Astrocyte (in vitro differentiated cells and primary cell): ENCODE data around the gene BANF2. TPM values are rescaled to one million over a fixed set of nuclear protein-coding genes. Genes with fewer than 3 reads are reported as not detected.

Experiments
- DNase-seq: peaks from one replicate; pipeline ENCODE4 v3.0.0-alpha.2; 2010; ENCODE audit warnings: low read depth
- FAIRE-seq: peaks from 2 replicates; lab custom pipeline; 2011; peaks lifted over from hg19 to GRCh38; lab: Jason Lieb, UNC
- H2AFZ ChIP-seq: 2 replicates; pipeline ENCODE4 v1.6.0; 2012; ENCODE audit warnings: low read depth, low read length, inconsistent platforms
- H3K27ac ChIP-seq: 2 replicates; pipeline ENCODE4 v1.5.1; 2011; ENCODE audit warnings: low read depth, low read length, inconsistent platforms
- H3K27me3 ChIP-seq: 2 replicates; pipeline ENCODE4 v1.6.0; 2011; ENCODE audit warnings: low read length, inconsistent platforms; ENCODE audit not compliant: insufficient read depth
- H3K36me3 ChIP-seq: 2 replicates; pipeline ENCODE4 v1.5.1; 2011; ENCODE audit warnings: low read length, inconsistent platforms; ENCODE audit not compliant: insufficient read depth
- H3K4me1 ChIP-seq: 2 replicates; pipeline ENCODE4 v1.5.1; 2011; ENCODE audit warnings: low read length, inconsistent platforms; ENCODE audit not compliant: insufficient read depth
- H3K4me2 ChIP-seq: 2 replicates; pipeline ENCODE4 v1.6.0; 2012; ENCODE audit warnings: low read length, inconsistent platforms
- H3K4me3 ChIP-seq: 2 replicates; pipeline ENCODE4 v1.5.1; 2011; ENCODE audit warnings: low read depth, mild to moderate bottlenecking, low read length, inconsistent platforms; ENCODE audit not compliant: insufficient read depth
- H3K79me2 ChIP-seq: 2 replicates; pipeline ENCODE4 v1.6.0; 2012; ENCODE audit warnings: mild to moderate bottlenecking, low read length, inconsistent platforms; ENCODE audit not compliant: insufficient read depth
- H3K9ac ChIP-seq: 2 replicates; pipeline ENCODE4 v1.6.0; 2012; ENCODE audit warnings: mild to moderate bottlenecking, low read length, inconsistent platforms
- H3K9me3 ChIP-seq: 2 replicates; pipeline ENCODE4 v1.5.1; 2012; ENCODE audit warnings: low read depth, mild to moderate bottlenecking, low read length, inconsistent platforms; ENCODE audit not compliant: insufficient read depth
- H4K20me1 ChIP-seq: 2 replicates; pipeline ENCODE4 v1.6.0; 2012; ENCODE audit warnings: low read length, inconsistent platforms; ENCODE audit not compliant: insufficient read depth
- H3K27ac Mint-ChIP-seq: one replicate; pipeline ENCODE4 v1.8.0; 2021; ENCODE audit warnings: mild to moderate bottlenecking, mixed read lengths; ENCODE audit not compliant: unreplicated experiment
- H3K27me3 Mint-ChIP-seq: one replicate; pipeline ENCODE4 v1.8.0; 2021; ENCODE audit warnings: low read depth, mixed read lengths; ENCODE audit not compliant: unreplicated experiment
- H3K36me3 Mint-ChIP-seq: one replicate; pipeline ENCODE4 v1.8.0; 2021; ENCODE audit warnings: low read depth, mixed read lengths; ENCODE audit not compliant: unreplicated experiment
- H3K4me1 Mint-ChIP-seq: one replicate; pipeline ENCODE4 v1.8.0; 2021; ENCODE audit warnings: low read depth, mixed read lengths; ENCODE audit not compliant: unreplicated experiment
- H3K4me3 Mint-ChIP-seq: one replicate; pipeline ENCODE4 v1.8.0; 2021; ENCODE audit warnings: mild to moderate bottlenecking, moderate library complexity, mixed read lengths; ENCODE audit not compliant: unreplicated experiment
- H3K9me3 Mint-ChIP-seq: one replicate; pipeline ENCODE4 v1.8.0; 2021; ENCODE audit warnings: mild to moderate bottlenecking, mixed read lengths; ENCODE audit not compliant: unreplicated experiment
- CTCF ChIP-seq: IDR thresholded peaks from 2 replicates; pipeline ENCODE4 v1.5.1; 2011; ENCODE audit warnings: low read depth, mild to moderate bottlenecking, inconsistent platforms, low read length, moderate library complexity; ENCODE audit not compliant: insufficient read depth
- EZH2 ChIP-seq: IDR thresholded peaks from 2 replicates; pipeline ENCODE4 v1.6.1; 2012; ENCODE audit warnings: mild to moderate bottlenecking, low read length, inconsistent platforms; ENCODE audit not compliant: insufficient read depth
- total RNA-seq: library from RNA; stranded (reverse); gene quantifications from 2 replicates; pipeline ENCODE4 v1.2.1, GENCODE V29; 2021

The BANF2 gene
- total RNA-seq, 1 donor from 2014 or later, result not detected

DNA sequence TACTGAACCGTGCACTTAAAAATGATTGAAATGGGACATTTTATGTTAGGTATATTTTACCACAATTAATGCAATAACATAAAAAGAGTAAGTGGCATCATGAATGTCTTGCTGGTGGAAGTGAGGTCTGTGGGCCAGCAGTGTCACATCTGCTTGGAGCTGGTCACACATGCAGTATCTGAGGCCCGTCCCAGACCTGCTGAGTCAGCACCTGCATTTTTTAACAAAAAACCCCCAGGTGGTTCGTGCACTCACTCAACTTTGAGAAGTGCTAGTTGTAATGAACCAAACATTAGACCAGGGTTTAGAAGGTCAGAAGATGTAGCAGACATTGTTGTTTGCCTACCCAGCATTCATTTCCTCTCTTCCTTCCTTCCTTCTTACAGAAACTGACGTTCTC lies 21.0 kb downstream of the BANF2 start:
- Mint-ChIP-seq H3K36me3 (no peaks in the 10 kb centered on the region), H3K4me1 (no peaks in the 10 kb centered on the region), H3K9me3 (peaks cover 4% of the 10 kb centered on the region), H3K4me3 (no peak overlapping the region), H3K27me3 (peaks cover 17% of the 10 kb centered on the region), H3K27ac (no peak overlapping the region)
- Histone ChIP-seq H3K4me1 (no peaks in the 10 kb centered on the region), H3K4me3 (no peak overlapping the region), H3K36me3 (no peaks in the 10 kb centered on the region), H4K20me1 (no peaks in the 10 kb centered on the region), H3K27me3 (no peaks in the 10 kb centered on the region), H3K9me3 (no peaks in the 10 kb centered on the region), H2AFZ (no peak overlapping the region), H3K4me2 (no peak overlapping the region), H3K79me2 (no peaks in the 10 kb centered on the region), H3K27ac (no peak overlapping the region), H3K9ac (no peak overlapping the region)
- FAIRE-seq (no peak), DNase-seq (no peak)
- no peak for TF ChIP-seq CTCF
- TF ChIP-seq EZH2, result no peak

DNA sequence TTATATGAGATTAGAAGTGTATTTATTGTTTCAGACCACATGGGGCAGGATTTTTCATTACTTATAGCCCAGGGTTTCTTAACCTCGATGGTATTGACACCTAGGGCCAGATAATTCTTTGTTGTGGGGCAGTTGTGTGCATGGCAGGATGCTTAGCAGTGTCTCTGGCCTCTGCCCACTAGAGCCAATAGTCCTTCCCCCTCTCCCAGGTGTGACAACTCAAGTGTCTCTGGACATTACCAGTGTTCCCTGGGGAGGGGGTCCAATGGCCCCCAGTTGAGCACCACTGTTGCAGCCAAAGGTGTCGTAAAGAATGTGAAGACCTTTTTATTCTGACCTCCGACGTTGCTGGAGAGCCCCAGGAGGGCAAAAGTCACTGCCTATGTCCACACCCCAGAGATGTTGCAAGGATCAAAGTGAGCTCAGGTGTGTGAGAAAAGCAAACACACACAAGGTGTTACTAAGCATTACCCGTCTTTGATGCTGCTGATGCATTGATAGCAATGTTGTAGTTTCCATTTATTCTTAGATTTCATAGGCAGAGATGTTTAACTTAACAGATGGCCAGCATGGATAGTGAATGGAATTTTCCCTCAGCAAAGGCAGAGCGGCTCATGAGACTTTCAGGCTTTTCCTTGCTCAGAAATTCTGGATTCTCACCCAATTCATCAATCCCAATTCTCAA lies 22.2 kb downstream of the BANF2 start:
- Mint-ChIP-seq H3K4me3 (no peak overlapping the region), H3K27me3 (peaks cover 17% of the 10 kb centered on the region), H3K27ac (no peak overlapping the region), H3K36me3 (no peaks in the 10 kb centered on the region), H3K9me3 (peaks cover 4% of the 10 kb centered on the region), H3K4me1 (peaks cover 2% of the 10 kb centered on the region)
- Histone ChIP-seq H2AFZ (no peak overlapping the region), H3K27me3 (no peaks in the 10 kb centered on the region), H3K79me2 (no peaks in the 10 kb centered on the region), H3K4me1 (no peaks in the 10 kb centered on the region), H3K4me3 (no peak overlapping the region), H3K36me3 (no peaks in the 10 kb centered on the region), H3K9ac (no peak overlapping the region), H3K27ac (no peak overlapping the region), H4K20me1 (no peaks in the 10 kb centered on the region), H3K4me2 (no peak overlapping the region), H3K9me3 (no peaks in the 10 kb centered on the region)
- DNase-seq, result no peak
- TF ChIP-seq CTCF (no peak), EZH2 (no peak)
- FAIRE-seq, result no peak
